ENCODE data around the gene PSMA1. TPM values are rescaled to one million over a fixed set of nuclear protein-coding genes. Genes with fewer than 3 reads are reported as not detected.
A peak's percentile ranks its signal among the peaks of the same experiment; 100 is the strongest.

PSMA1 gene
- total and polyA plus RNA-seq, 2 donors (not counting 1 experiment from before 2014, with no cell fraction given) = 165 to 220 TPM

GRCh38 chr11:14503023-14503422, 17.2 kb downstream of the PSMA1 start:
- no peak for TF ChIP-seq CTCF (conservative IDR thresholded peaks at IDR 0.05 in 1 of 2, IDR thresholded peaks at IDR 0.05 in 1 of 2; ENCODE audit: low read depth in 1 of 2, low read length in 2 of 2)
- no peak for TF ChIP-seq EZH2 (IDR thresholded peaks at IDR 0.05; ENCODE audit: low read length, missing control alignments)
- Histone ChIP-seq H3K4me2 (ENCODE audit: extremely low read depth, insufficient read depth, low read length) (no peak overlapping the region), H3K4me1 (ENCODE audit: control insufficient read depth, extremely low read depth, insufficient read depth, low read length) (no peaks in the 10 kb centered on the region), H3K27ac (ENCODE audit: insufficient read depth, low read length) (no peak overlapping the region), H3K79me2 (ENCODE audit: control insufficient read depth, insufficient read depth, low read length) (peaks cover 16% of the 10 kb centered on the region), H2AFZ (ENCODE audit: low read length) (no peak overlapping the region), H4K20me1 (ENCODE audit: control insufficient read depth, extremely low read depth, insufficient read depth, low read length) (no peaks in the 10 kb centered on the region), H3K9ac (ENCODE audit: insufficient read depth, low read length) (no peak overlapping the region), H3K27me3 (ENCODE audit: control insufficient read depth, insufficient read depth, low read length) (no peaks in the 10 kb centered on the region), H3K36me3 (ENCODE audit: control insufficient read depth, insufficient read depth, low read length) (peaks cover 8% of the 10 kb centered on the region), H3K9me3 (ENCODE audit: control insufficient read depth, insufficient read depth, low read depth, low read length) (no peaks in the 10 kb centered on the region), H3K4me3 (replicated peaks in 1 of 4; ENCODE audit: control extremely low read depth in 1 of 4, insufficient read depth in 1 of 4, low read depth in 3 of 4, low read length in 4 of 4) (no peak overlapping the region)
- DNase-seq (ENCODE audit: low read depth in 2 of 2) = peak; percentile 7 to 12

DNA sequence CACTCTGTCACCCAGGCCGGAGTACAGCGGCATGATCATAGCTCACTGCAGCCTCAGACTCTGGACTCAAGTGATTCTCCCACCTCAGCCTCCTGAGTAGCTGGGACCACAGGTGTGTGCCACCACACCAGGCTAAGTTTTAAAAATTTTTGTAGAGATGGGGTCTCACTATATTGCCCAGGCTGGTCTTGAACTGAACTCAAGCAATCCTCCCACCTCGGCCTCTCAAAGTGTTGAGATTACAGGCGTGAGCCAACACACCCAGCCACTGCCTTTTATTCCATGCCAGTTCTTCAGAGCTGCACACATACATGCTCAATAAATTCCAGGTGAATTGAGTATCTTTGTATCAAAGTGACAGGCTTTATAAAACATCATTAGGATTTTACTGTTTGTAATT, 18.1 kb downstream of the PSMA1 start:
- DNase-seq (ENCODE audit: low read depth in 2 of 2) = no peak
- Histone ChIP-seq H3K9ac (ENCODE audit: insufficient read depth, low read length) (no peak overlapping the region), H2AFZ (ENCODE audit: low read length) (no peak overlapping the region), H3K27me3 (ENCODE audit: control insufficient read depth, insufficient read depth, low read length) (no peaks in the 10 kb centered on the region), H4K20me1 (ENCODE audit: control insufficient read depth, extremely low read depth, insufficient read depth, low read length) (no peaks in the 10 kb centered on the region), H3K4me3 (replicated peaks in 1 of 4; ENCODE audit: control extremely low read depth in 1 of 4, insufficient read depth in 1 of 4, low read depth in 3 of 4, low read length in 4 of 4) (no peak overlapping the region), H3K4me2 (ENCODE audit: extremely low read depth, insufficient read depth, low read length) (no peak overlapping the region), H3K36me3 (ENCODE audit: control insufficient read depth, insufficient read depth, low read length) (peaks cover 8% of the 10 kb centered on the region), H3K9me3 (ENCODE audit: control insufficient read depth, insufficient read depth, low read depth, low read length) (no peaks in the 10 kb centered on the region), H3K27ac (ENCODE audit: insufficient read depth, low read length) (no peak overlapping the region), H3K79me2 (ENCODE audit: control insufficient read depth, insufficient read depth, low read length) (peaks cover 24% of the 10 kb centered on the region), H3K4me1 (ENCODE audit: control insufficient read depth, extremely low read depth, insufficient read depth, low read length) (peaks cover 2% of the 10 kb centered on the region)
- TF ChIP-seq EZH2 (IDR thresholded peaks at IDR 0.05; ENCODE audit: low read length, missing control alignments) (no peak), CTCF (conservative IDR thresholded peaks at IDR 0.05 in 1 of 2, IDR thresholded peaks at IDR 0.05 in 1 of 2; ENCODE audit: low read depth in 1 of 2, low read length in 2 of 2) (no peak)

DNA sequence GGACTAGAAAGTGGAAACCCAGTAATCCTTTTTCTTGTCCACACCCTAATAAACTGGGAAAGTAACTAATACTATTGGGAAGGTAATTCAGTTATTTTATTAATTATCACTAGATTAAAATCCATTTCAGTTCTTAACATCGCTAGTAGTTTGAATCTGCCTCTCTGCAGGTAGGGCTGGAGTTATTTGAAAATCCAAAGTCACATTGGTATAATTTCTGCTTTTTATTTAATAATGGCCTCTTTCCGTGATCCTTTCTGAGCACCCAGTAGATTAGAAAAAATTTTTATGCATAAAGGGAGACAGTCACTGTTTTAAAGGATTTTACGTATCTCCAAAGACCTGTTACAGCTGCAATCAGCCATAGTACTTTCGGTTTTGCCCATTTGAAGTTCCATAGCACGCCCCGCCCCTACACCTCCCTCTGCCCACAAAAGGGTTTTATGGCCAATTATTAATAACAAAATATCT, 20.0 kb downstream of the PSMA1 start:
- Histone ChIP-seq H3K4me2 (ENCODE audit: extremely low read depth, insufficient read depth, low read length) (peak overlapping the region; percentile 90), H3K4me3 (replicated peaks in 1 of 4; ENCODE audit: control extremely low read depth in 1 of 4, insufficient read depth in 1 of 4, low read depth in 3 of 4, low read length in 4 of 4) (peak overlapping the region; percentile 75 to 90 (median 87)), H4K20me1 (ENCODE audit: control insufficient read depth, extremely low read depth, insufficient read depth, low read length) (no peaks in the 10 kb centered on the region), H3K27me3 (ENCODE audit: control insufficient read depth, insufficient read depth, low read length) (no peaks in the 10 kb centered on the region), H3K36me3 (ENCODE audit: control insufficient read depth, insufficient read depth, low read length) (peaks cover 2% of the 10 kb centered on the region), H3K9me3 (ENCODE audit: control insufficient read depth, insufficient read depth, low read depth, low read length) (no peaks in the 10 kb centered on the region), H3K9ac (ENCODE audit: insufficient read depth, low read length) (peak overlapping the region; percentile 10), H3K79me2 (ENCODE audit: control insufficient read depth, insufficient read depth, low read length) (peaks cover 36% of the 10 kb centered on the region), H3K27ac (ENCODE audit: insufficient read depth, low read length) (peak overlapping the region; percentile 73), H3K4me1 (ENCODE audit: control insufficient read depth, extremely low read depth, insufficient read depth, low read length) (peaks cover 2% of the 10 kb centered on the region), H2AFZ (ENCODE audit: low read length) (peak overlapping the region; percentile 75)
- DNase-seq (ENCODE audit: low read depth in 2 of 2) = peak; percentile 62 to 75
- TF ChIP-seq CTCF (conservative IDR thresholded peaks at IDR 0.05 in 1 of 2, IDR thresholded peaks at IDR 0.05 in 1 of 2; ENCODE audit: low read depth in 1 of 2, low read length in 2 of 2) (no peak), EZH2 (IDR thresholded peaks at IDR 0.05; ENCODE audit: low read length, missing control alignments) (no peak)

All from fibroblast of lung (primary cell).